Measurements from ENCODE around the gene NANOS3.
"Not testable (repeated sequence)": the region's sequence is repeated elsewhere in the genome, so short reads cannot be mapped to it uniquely, and the experiment has no call there.

The NANOS3 gene

GRCh38 chr19:13887018-13887436, 10.1 kb downstream of the NANOS3 start:
- no peak for DNase-seq

GRCh38 chr19:13887517-13887916, 10.6 kb downstream of the NANOS3 start:
- DNase-seq: no peak

- DNase-seq: no peak
Measured at GRCh38 chr19:13888281-13888680, 11.3 kb downstream of the NANOS3 start.

GRCh38 chr19:13890136-13890535, 13.2 kb downstream of the NANOS3 start:
- no peak for DNase-seq

- no peak for DNase-seq
Measured at GRCh38 chr19:13892870-13893269, 15.9 kb downstream of the NANOS3 start.

- no peak for DNase-seq
Measured at GRCh38 chr19:13894552-13894951, 17.6 kb downstream of the NANOS3 start.

- no peak for DNase-seq
Measured at GRCh38 chr19:13896227-13896626, 19.3 kb downstream of the NANOS3 start.

- no peak for DNase-seq
Measured at GRCh38 chr19:13899393-13899792, 22.5 kb downstream of the NANOS3 start.

- no peak for DNase-seq
Measured at GRCh38 chr19:13899912-13900584, 23.1 kb downstream of the NANOS3 start.

GRCh38 chr19:13902993-13903555, 26.1 kb downstream of the NANOS3 start:
- DNase-seq: peak in 1 of 2 experiments; percentile 8

GRCh38 chr19:13905634-13906520, 28.9 kb downstream of the NANOS3 start, which contains the start of the genes BRME1 and CC2D1A:
Gene BRME1 (minus strand): TSS chr19:13906117. CDS start chr19:13904892, 1,225 bp downstream.
Gene CC2D1A (plus strand): TSS chr19:13906201. CDS start chr19:13906442, 241 bp downstream.
- peak; percentile 68 to 72 for DNase-seq

- no peak for DNase-seq
Measured at GRCh38 chr19:13906521-13906904, 29.6 kb downstream of the NANOS3 start.

- no peak for DNase-seq
Measured at GRCh38 chr19:13906910-13907309, 30.0 kb downstream of the NANOS3 start.

- no peak for DNase-seq
Measured at GRCh38 chr19:13908674-13909073, 31.7 kb downstream of the NANOS3 start.

- no peak for DNase-seq
Measured at GRCh38 chr19:13909430-13909829, 32.5 kb downstream of the NANOS3 start.

- DNase-seq: no peak
Measured at GRCh38 chr19:13913352-13913751, 36.4 kb downstream of the NANOS3 start.

- no peak for DNase-seq
Measured at GRCh38 chr19:13914777-13915176, 37.8 kb downstream of the NANOS3 start.

GRCh38 chr19:13917888-13918406, 41.0 kb downstream of the NANOS3 start:
- no peak for DNase-seq

GRCh38 chr19:13918726-13919411, 41.9 kb downstream of the NANOS3 start:
- no peak for DNase-seq

GRCh38 chr19:13920524-13920923, 43.6 kb downstream of the NANOS3 start:
- no peak for DNase-seq

- peak; percentile 26 to 27 for DNase-seq
Measured at GRCh38 chr19:13920940-13921747, 44.2 kb downstream of the NANOS3 start.

- DNase-seq: not testable (repeated sequence)
Measured at GRCh38 chr19:13922118-13922517, 45.2 kb downstream of the NANOS3 start.
